Activated CD4-positive, CD25-positive, alpha-beta regulatory T cell treated with anti-CD3 and anti-CD28 coated beads, Interleukin-2, amount 50 U/mL, for 16 hours (primary cell): Measurements from ENCODE around the gene FAM13A.

Experiments
- DNase-seq: peaks from one replicate; pipeline ENCODE4 v3.0.0-alpha.2; 2020; ENCODE audit warnings: low read depth, low spot score

FAM13A gene

GRCh38 chr4:88722828-88723227 is 334.2 kb downstream of the FAM13A start:
- DNase-seq, result no peak

- no peak for DNase-seq
These were observed 334.7 kb downstream of the FAM13A start for GRCh38 chr4:88722276-88722780.

GRCh38 chr4:88720451-88721428 is 336.2 kb downstream of the FAM13A start:
- DNase-seq, result no peak

- no peak for DNase-seq
These were observed 337.6 kb downstream of the FAM13A start for GRCh38 chr4:88719381-88719780.

GRCh38 chr4:88718098-88718497 is 338.9 kb downstream of the FAM13A start:
- no peak for DNase-seq

GRCh38 chr4:88713782-88714181 is 343.2 kb downstream of the FAM13A start:
- DNase-seq, result no peak

GRCh38 chr4:88709989-88710388 is 347.0 kb downstream of the FAM13A start:
- no peak for DNase-seq

GRCh38 chr4:88706574-88706973 is 350.4 kb downstream of the FAM13A start:
- no peak for DNase-seq

- DNase-seq, result no peak
These were observed 351.0 kb downstream of the FAM13A start for GRCh38 chr4:88705805-88706492.

GRCh38 chr4:88705223-88705622 is 351.8 kb downstream of the FAM13A start:
- DNase-seq, result no peak

GRCh38 chr4:88702782-88703181 is 354.2 kb downstream of the FAM13A start:
- no peak for DNase-seq

- DNase-seq, result no peak
These were observed 358.5 kb downstream of the FAM13A start for GRCh38 chr4:88698519-88698918.

- peak; percentile 45 for DNase-seq
These were observed 359.2 kb downstream of the FAM13A start, which contains the start of gene NAP1L5 for GRCh38 chr4:88697588-88698329. Gene NAP1L5, minus strand, starts transcription at chr4:88697829. Its CDS starts 75 bp downstream, at chr4:88697754.

GRCh38 chr4:88697141-88697540 is 359.8 kb downstream of the FAM13A start:
- DNase-seq, result no peak

GRCh38 chr4:88696630-88697029 is 360.4 kb downstream of the FAM13A start:
- no peak for DNase-seq

GRCh38 chr4:88693792-88694191 is 363.2 kb downstream of the FAM13A start:
- DNase-seq, result no peak

GRCh38 chr4:88690355-88690754 is 366.6 kb downstream of the FAM13A start:
- DNase-seq, result no peak

GRCh38 chr4:88681209-88681608 is 375.8 kb downstream of the FAM13A start:
- no peak for DNase-seq
